Measurements from ENCODE around the gene COL5A3. TPM values are rescaled to one million over a fixed set of nuclear protein-coding genes. Genes with fewer than 3 reads are reported as not detected.
"Not testable (repeated sequence)": the region's sequence is repeated elsewhere in the genome, so short reads cannot be mapped to it uniquely, and the experiment has no call there.

COL5A3 gene
- total and polyA plus RNA-seq, 10 donors = 0.51 to 4.8 (median 1.0) TPM

- 68 to 80% (median 79%) methylated on average over 5 of the region's 5 CpGs for WGBS, 5 donors
- H3K36me3 ChIP-seq = no peaks in the 10 kb centered on the region
- H3K4me3 ChIP-seq = no peak overlapping the region
- peaks cover 0 to 28% (median 9%) of the 10 kb centered on the region in 8 donors for H3K9me3 ChIP-seq
- H3K4me1 ChIP-seq = no peaks in the 10 kb centered on the region
- DNase-seq = no peak
- no peak overlapping the region for H3K27ac ChIP-seq
- intact Hi-C loops (cut with DNase I; ENCODE audit: low total_unique reads) = no loop called here
- peaks cover 0 to 61% (median 4%) of the 10 kb centered on the region in 7 donors for H3K27me3 ChIP-seq (replicated peaks in 1 of 7)
- TF ChIP-seq CTCF (IDR thresholded peaks at IDR 0.05 in 8 of 11, conservative IDR thresholded peaks at IDR 0.05 in 3 of 11) (no peak), POLR2AphosphoS5 (IDR thresholded peaks at IDR 0.05) (no peak), POLR2A (IDR thresholded peaks at IDR 0.05) (no peak)
Measured at GRCh38 chr19:10036601-10037071, 26.3 kb upstream of the COL5A3 start.

- Histone ChIP-seq H3K36me3 (no peaks in the 10 kb centered on the region), H3K27me3 (replicated peaks in 1 of 7) (peaks cover 0 to 62% (median 4%) of the 10 kb centered on the region in 7 donors), H3K4me3 (no peak overlapping the region), H3K4me1 (no peaks in the 10 kb centered on the region), H3K9me3 (no peaks in the 10 kb centered on the region), H3K27ac (no peak overlapping the region)
- WGBS, 5 donors = 68 to 78% (median 73%) methylated on average over 7 to 8 of the region's 8 CpGs
- no peak for DNase-seq
- TF ChIP-seq POLR2A (IDR thresholded peaks at IDR 0.05) (no peak), POLR2AphosphoS5 (IDR thresholded peaks at IDR 0.05) (no peak), CTCF (IDR thresholded peaks at IDR 0.05 in 8 of 11, conservative IDR thresholded peaks at IDR 0.05 in 3 of 11) (no peak)
- intact Hi-C loops (cut with DNase I; ENCODE audit: low total_unique reads) = no loop called here
Measured at GRCh38 chr19:10033614-10034013, 23.3 kb upstream of the COL5A3 start.

- H3K36me3 ChIP-seq = no peaks in the 10 kb centered on the region
- peak overlapping the region in 1 of 8 donors; percentile 37 for H3K4me3 ChIP-seq
- H3K27ac ChIP-seq = no peak overlapping the region
- H3K4me1 ChIP-seq = peaks cover 0 to 12% (median 8%) of the 10 kb centered on the region in 6 donors
- H3K27me3 ChIP-seq (replicated peaks in 1 of 7) = peaks cover 0 to 38% (median 4%) of the 10 kb centered on the region in 7 donors
- DNase-seq = peak; percentile 94
- no peaks in the 10 kb centered on the region for H3K9me3 ChIP-seq
- TF ChIP-seq POLR2AphosphoS5 (IDR thresholded peaks at IDR 0.05) = peak; percentile 67 to 85 (median 76)
- TF ChIP-seq CTCF (IDR thresholded peaks at IDR 0.05 in 8 of 11, conservative IDR thresholded peaks at IDR 0.05 in 3 of 11) = peak; percentile 71 to 92 (median 86)
- TF ChIP-seq POLR2A (IDR thresholded peaks at IDR 0.05) = no peak
- WGBS, 5 donors = 9 to 30% (median 9%) methylated on average over 6 to 29 of the region's 29 CpGs
- intact Hi-C loops (cut with DNase I; ENCODE audit: low total_unique reads) = loop anchor here (2.0 kb wide), 1 partner anchor 93 kb away; no protein-coding TSS in a partner anchor
Measured at GRCh38 chr19:10027158-10027997, 17.1 kb upstream of the COL5A3 start.

GRCh38 chr19:10026744-10027143, 16.4 kb upstream of the COL5A3 start:
- Histone ChIP-seq H3K4me3 (no peak overlapping the region), H3K27me3 (replicated peaks in 1 of 7) (peaks cover 0 to 32% (median 0%) of the 10 kb centered on the region in 7 donors), H3K36me3 (no peaks in the 10 kb centered on the region), H3K27ac (no peak overlapping the region), H3K4me1 (peaks cover 0 to 12% (median 8%) of the 10 kb centered on the region in 6 donors), H3K9me3 (no peaks in the 10 kb centered on the region)
- WGBS, 5 donors = 82 to 92% (median 83%) methylated on average over 3 of the region's 3 CpGs
- no peak for DNase-seq
- intact Hi-C loops (cut with DNase I; ENCODE audit: low total_unique reads) = loop anchor here (2.0 kb wide), 1 partner anchor 92 kb away; no protein-coding TSS in a partner anchor
- TF ChIP-seq CTCF (IDR thresholded peaks at IDR 0.05 in 8 of 11, conservative IDR thresholded peaks at IDR 0.05 in 3 of 11) = no peak
- no peak for TF ChIP-seq POLR2A (IDR thresholded peaks at IDR 0.05)

GRCh38 chr19:10023096-10023495, 12.8 kb upstream of the COL5A3 start:
- H3K27ac ChIP-seq; intact Hi-C loops (cut with DNase I; ENCODE audit: low total_unique reads); H3K4me3 ChIP-seq; H3K36me3 ChIP-seq; H3K9me3 ChIP-seq; DNase-seq: not testable (repeated sequence)
- 81 to 94% (median 84%) methylated on average over 5 of the region's 5 CpGs for WGBS, 5 donors
- Histone ChIP-seq H3K4me1 (peaks cover 0 to 12% (median 8%) of the 10 kb centered on the region in 6 donors), H3K27me3 (replicated peaks in 1 of 7) (peaks cover 0 to 19% (median 0%) of the 10 kb centered on the region in 7 donors)

Measured in spleen (tissue), 11 donors.